IMR-90 (cell line): Measurements from ENCODE around the gene CAMTA1.

Source experiments
- POLR2A ChIP-seq: IDR thresholded peaks from 2 replicates; pipeline ENCODE4 v1.6.1; 2012; ENCODE audit warnings: mild to moderate bottlenecking, low read depth, low read length
- TF ChIP-seq, protein P1 (sequence below): conservative IDR thresholded peaks from 2 replicates; pipeline ENCODE4 v1.5.1; 2012; ENCODE audit warnings: mild to moderate bottlenecking, low read depth, low read length, improper control_type of control experiment

GRCh38 chr1:7659514-7659913 lies 874.3 kb downstream of the CAMTA1 start:
- TF ChIP-seq, protein P1, sequence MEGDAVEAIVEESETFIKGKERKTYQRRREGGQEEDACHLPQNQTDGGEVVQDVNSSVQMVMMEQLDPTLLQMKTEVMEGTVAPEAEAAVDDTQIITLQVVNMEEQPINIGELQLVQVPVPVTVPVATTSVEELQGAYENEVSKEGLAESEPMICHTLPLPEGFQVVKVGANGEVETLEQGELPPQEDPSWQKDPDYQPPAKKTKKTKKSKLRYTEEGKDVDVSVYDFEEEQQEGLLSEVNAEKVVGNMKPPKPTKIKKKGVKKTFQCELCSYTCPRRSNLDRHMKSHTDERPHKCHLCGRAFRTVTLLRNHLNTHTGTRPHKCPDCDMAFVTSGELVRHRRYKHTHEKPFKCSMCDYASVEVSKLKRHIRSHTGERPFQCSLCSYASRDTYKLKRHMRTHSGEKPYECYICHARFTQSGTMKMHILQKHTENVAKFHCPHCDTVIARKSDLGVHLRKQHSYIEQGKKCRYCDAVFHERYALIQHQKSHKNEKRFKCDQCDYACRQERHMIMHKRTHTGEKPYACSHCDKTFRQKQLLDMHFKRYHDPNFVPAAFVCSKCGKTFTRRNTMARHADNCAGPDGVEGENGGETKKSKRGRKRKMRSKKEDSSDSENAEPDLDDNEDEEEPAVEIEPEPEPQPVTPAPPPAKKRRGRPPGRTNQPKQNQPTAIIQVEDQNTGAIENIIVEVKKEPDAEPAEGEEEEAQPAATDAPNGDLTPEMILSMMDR, result no peak
- no peak for TF ChIP-seq POLR2A
